ENCODE results near the gene RPP30. TPM values are rescaled to one million over a fixed set of nuclear protein-coding genes. Genes with fewer than 3 reads are reported as not detected.

Gene RPP30
- 42.1 TPM for total RNA-seq (2013)
- polyA plus RNA-seq (10 to 100 TPM; 24.9 to 42.9 (median 40.3) TPM), polyA minus RNA-seq (9.7 and 11.8 TPM in 2 replicates), total RNA-seq (3.0 to 16.0 (median 9.8) reads per million in 11 experiments)

GRCh38 chr10:90871766-90872647 is at the start of gene RPP30:
Gene RPP30, plus strand, starts transcription at chr10:90871974. Its CDS starts 13 bp downstream, at chr10:90871987.
- TF ChIP-seq, protein P1, sequence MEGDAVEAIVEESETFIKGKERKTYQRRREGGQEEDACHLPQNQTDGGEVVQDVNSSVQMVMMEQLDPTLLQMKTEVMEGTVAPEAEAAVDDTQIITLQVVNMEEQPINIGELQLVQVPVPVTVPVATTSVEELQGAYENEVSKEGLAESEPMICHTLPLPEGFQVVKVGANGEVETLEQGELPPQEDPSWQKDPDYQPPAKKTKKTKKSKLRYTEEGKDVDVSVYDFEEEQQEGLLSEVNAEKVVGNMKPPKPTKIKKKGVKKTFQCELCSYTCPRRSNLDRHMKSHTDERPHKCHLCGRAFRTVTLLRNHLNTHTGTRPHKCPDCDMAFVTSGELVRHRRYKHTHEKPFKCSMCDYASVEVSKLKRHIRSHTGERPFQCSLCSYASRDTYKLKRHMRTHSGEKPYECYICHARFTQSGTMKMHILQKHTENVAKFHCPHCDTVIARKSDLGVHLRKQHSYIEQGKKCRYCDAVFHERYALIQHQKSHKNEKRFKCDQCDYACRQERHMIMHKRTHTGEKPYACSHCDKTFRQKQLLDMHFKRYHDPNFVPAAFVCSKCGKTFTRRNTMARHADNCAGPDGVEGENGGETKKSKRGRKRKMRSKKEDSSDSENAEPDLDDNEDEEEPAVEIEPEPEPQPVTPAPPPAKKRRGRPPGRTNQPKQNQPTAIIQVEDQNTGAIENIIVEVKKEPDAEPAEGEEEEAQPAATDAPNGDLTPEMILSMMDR (IDR thresholded peaks at IDR 0.05), result no peak
- peaks cover 17 to 33% of the 10 kb centered on the region in 2 donors for H3K4me1 ChIP-seq (ENCODE audit: control insufficient read depth in 1 of 2, insufficient read depth in 2 of 2, low read length in 2 of 2)
- peak; percentile 61 to 69 (median 66) for DNase-seq
- whole genome bisulfite sequencing (ENCODE audit: insufficient coverage), result 0% methylated on average over 42 of the region's 43 CpGs
- peaks cover 33% of the 10 kb centered on the region for H3K79me2 ChIP-seq (ENCODE audit: insufficient read depth, low read length)
- H3K4me1 Mint-ChIP-seq, result peaks cover 33% of the 10 kb centered on the region
- peaks cover 12 to 18% of the 10 kb centered on the region in 2 donors for H3K36me3 Mint-ChIP-seq
- H3K4me2 ChIP-seq (replicated peaks; ENCODE audit: extremely low read depth, low read length, poor library complexity, severe bottlenecking), result peak within 1 kb of the TSS; percentile 96
- peaks cover 0 to 11% of the 10 kb centered on the region in 2 donors for H3K9me3 ChIP-seq (replicated peaks in 1 of 2; ENCODE audit: control insufficient read depth in 1 of 2, insufficient read depth in 1 of 2, low read length in 2 of 2)
- peaks cover 5 to 13% (median 10%) of the 10 kb centered on the region in 7 donors for H3K9me3 Mint-ChIP-seq
- peak within 1 kb of the TSS; percentile 99 for H2AFZ ChIP-seq (ENCODE audit: insufficient read depth, low read depth, low read length, poor library complexity, severe bottlenecking)
- peaks cover 13 to 17% of the 10 kb centered on the region in 2 donors for H3K36me3 ChIP-seq (replicated peaks in 1 of 2; ENCODE audit: control insufficient read depth in 1 of 2, insufficient read depth in 2 of 2, low read length in 2 of 2)
- H3K27me3 ChIP-seq (ENCODE audit: control insufficient read depth in 2 of 2, insufficient read depth in 2 of 2, low read length in 2 of 2), result peaks cover 2 to 3% of the 10 kb centered on the region in 2 donors
- H3K27ac Mint-ChIP-seq, result peak within 1 kb of the TSS; percentile 65 to 95 (median 91)
- H3K27me3 Mint-ChIP-seq (ENCODE audit: low read depth in 3 of 3), result peaks cover 4 to 17% (median 10%) of the 10 kb centered on the region in 3 donors
- peak within 1 kb of the TSS; percentile 34 to 87 for H3K27ac ChIP-seq (ENCODE audit: low read depth in 1 of 2, low read length in 2 of 2)
- peak within 1 kb of the TSS; percentile 64 to 97 (median 87) for H3K4me3 ChIP-seq (replicated peaks in 1 of 3; ENCODE audit: low read depth in 2 of 3, low read length in 3 of 3)
- intact Hi-C loops (cut with micrococcal nuclease), result no loop called here
- peak within 1 kb of the TSS; percentile 98 for H3K4me3 Mint-ChIP-seq
- no peaks in the 10 kb centered on the region for H4K20me1 ChIP-seq (ENCODE audit: insufficient read depth, low read length)
- peak within 1 kb of the TSS; percentile 77 for H3K9ac ChIP-seq (ENCODE audit: insufficient read depth, low read length, poor library complexity, severe bottlenecking)

- Histone ChIP-seq H3K4me3 (replicated peaks in 1 of 3; ENCODE audit: low read depth in 2 of 3, low read length in 3 of 3) (no peak overlapping the region), H3K36me3 (replicated peaks in 1 of 2; ENCODE audit: control insufficient read depth in 1 of 2, insufficient read depth in 2 of 2, low read length in 2 of 2) (no peaks in the 10 kb centered on the region), H3K27me3 (ENCODE audit: control insufficient read depth in 2 of 2, insufficient read depth in 2 of 2, low read length in 2 of 2) (no peaks in the 10 kb centered on the region), H3K27ac (ENCODE audit: low read depth in 1 of 2, low read length in 2 of 2) (no peak overlapping the region), H3K79me2 (ENCODE audit: insufficient read depth, low read length) (no peaks in the 10 kb centered on the region), H3K9ac (ENCODE audit: insufficient read depth, low read length, poor library complexity, severe bottlenecking) (no peak overlapping the region), H2AFZ (ENCODE audit: insufficient read depth, low read depth, low read length, poor library complexity, severe bottlenecking) (no peak overlapping the region), H3K4me2 (replicated peaks; ENCODE audit: extremely low read depth, low read length, poor library complexity, severe bottlenecking) (no peak overlapping the region), H4K20me1 (ENCODE audit: insufficient read depth, low read length) (no peaks in the 10 kb centered on the region), H3K9me3 (replicated peaks in 1 of 2; ENCODE audit: control insufficient read depth in 1 of 2, insufficient read depth in 1 of 2, low read length in 2 of 2) (peaks cover 26 to 28% of the 10 kb centered on the region in 2 donors), H3K4me1 (ENCODE audit: control insufficient read depth in 1 of 2, insufficient read depth in 2 of 2, low read length in 2 of 2) (no peaks in the 10 kb centered on the region)
- 100% methylated on average over 1 of the region's 1 CpG for WGBS (ENCODE audit: insufficient coverage)
- Mint-ChIP-seq H3K27me3 (ENCODE audit: low read depth in 3 of 3) (peaks cover 1% of the 10 kb centered on the region in 3 donors), H3K36me3 (no peaks in the 10 kb centered on the region), H3K4me3 (no peak overlapping the region), H3K9me3 (peaks cover 12 to 42% (median 24%) of the 10 kb centered on the region in 7 donors), H3K4me1 (peaks cover 3% of the 10 kb centered on the region), H3K27ac (no peak overlapping the region)
- DNase-seq, result no peak
- TF ChIP-seq, protein P1 (IDR thresholded peaks at IDR 0.05), result no peak
- intact Hi-C loops (cut with micrococcal nuclease), result no loop called here
Observed at GRCh38 chr10:90822508-90822907, 49.3 kb upstream of the RPP30 start.

Measured in CD14-positive monocyte (primary cell).